Colonic mucosa (tissue), 4 donors: Measurements from ENCODE around the gene CCDC158. TPM values are rescaled to one million over a fixed set of nuclear protein-coding genes. Genes with fewer than 3 reads are reported as not detected.
"Not testable (repeated sequence)": the region's sequence is repeated elsewhere in the genome, so short reads cannot be mapped to it uniquely, and the experiment has no call there.

ENCODE experiments used
- DNase-seq: peaks from one replicate; pipeline ENCODE4 v3.0.0-alpha.2; 2020
- H3K27ac ChIP-seq: fragments of 200-600 bp; one replicate; pipeline ENCODE4 v1.8.0; 2021
- H3K27me3 ChIP-seq: fragments of 200-600 bp; one replicate; pipeline ENCODE4 v1.8.0; 2021
- H3K36me3 ChIP-seq: fragments of 200-600 bp; one replicate; pipeline ENCODE4 v1.8.0; 2021
- H3K4me1 ChIP-seq: fragments of 200-600 bp; one replicate; pipeline ENCODE4 v1.8.0; 2021; ENCODE audit warnings: mild to moderate bottlenecking
- H3K4me3 ChIP-seq: fragments of 200-600 bp; one replicate; pipeline ENCODE4 v1.8.0; 2021
- H3K9ac ChIP-seq, 2 donors: one replicate each; pipeline ENCODE4 v1.7.0; 2013; ENCODE audit warnings: control low read depth in 2 of 2, low read depth in 2 of 2, low read length in 2 of 2
- H3K9me3 ChIP-seq: fragments of 200-600 bp; one replicate; pipeline ENCODE4 v1.8.0; 2021
- CTCF ChIP-seq: fragments of 200-600 bp; IDR thresholded peaks from one replicate; pipeline ENCODE4 v1.8.0; 2022; ENCODE audit warnings: antibody characterized with exemption, mild to moderate bottlenecking
- intact Hi-C: fragments of 100-400 bp; cut with DNase I; formaldehyde crosslinking; loops from one replicate; pipeline ENCODE4 v1.14.1; 2022
- total RNA-seq, 2 donors: library from RNA; stranded (reverse); fragmentation: NEBNext Ultra II Directional in 1 of 2; extraction: Animal tissue kit (Norgen Biotek cat#: 25700) in 1 of 2; gene quantifications; one replicate each; pipeline ENCODE4 v1.2.1, GENCODE V29; 2021
- donor health status: healthy.
- donor health status: DM: no; HTN: no; CAD: no.
- donor health status: DM: no; HTN: no; CAD: no.

Gene CCDC158
- total RNA-seq, 2 donors from 2014 or later: not detected

GRCh38 chr4:76365636-76366035 lies 55.3 kb downstream of the CCDC158 start:
- H3K9me3 ChIP-seq: no peaks in the 10 kb centered on the region
- no peak for TF ChIP-seq CTCF
- DNase-seq: no peak
- H3K4me3 ChIP-seq: no peak overlapping the region
- intact Hi-C loops: no loop called here
- no peak overlapping the region for H3K27ac ChIP-seq
- no peaks in the 10 kb centered on the region for H3K27me3 ChIP-seq
- H3K36me3 ChIP-seq: no peaks in the 10 kb centered on the region
- no peak overlapping the region for H3K9ac ChIP-seq
- no peaks in the 10 kb centered on the region for H3K4me1 ChIP-seq

- no peak overlapping the region for H3K4me3 ChIP-seq
- DNase-seq: no peak
- no peak for TF ChIP-seq CTCF
- no peaks in the 10 kb centered on the region for H3K4me1 ChIP-seq
- intact Hi-C loops: no loop called here
- H3K9me3 ChIP-seq: no peaks in the 10 kb centered on the region
- no peaks in the 10 kb centered on the region for H3K27me3 ChIP-seq
- H3K9ac ChIP-seq: no peak overlapping the region
- no peak overlapping the region for H3K27ac ChIP-seq
- no peaks in the 10 kb centered on the region for H3K36me3 ChIP-seq
These were observed 56.2 kb downstream of the CCDC158 start for GRCh38 chr4:76364763-76365162.

- Histone ChIP-seq H3K9me3 (no peaks in the 10 kb centered on the region), H3K27me3 (no peaks in the 10 kb centered on the region), H3K4me1 (no peaks in the 10 kb centered on the region), H3K27ac (no peak overlapping the region), H3K4me3 (no peak overlapping the region), H3K9ac (no peak overlapping the region), H3K36me3 (no peaks in the 10 kb centered on the region)
- DNase-seq: no peak
- intact Hi-C loops: no loop called here
- no peak for TF ChIP-seq CTCF
These were observed 57.2 kb downstream of the CCDC158 start for GRCh38 chr4:76363556-76364290.

GRCh38 chr4:76361689-76362412 lies 59.1 kb downstream of the CCDC158 start:
- no peak for TF ChIP-seq CTCF
- Histone ChIP-seq H3K4me3 (no peak overlapping the region), H3K27ac (no peak overlapping the region), H3K9me3 (no peaks in the 10 kb centered on the region), H3K27me3 (no peaks in the 10 kb centered on the region), H3K36me3 (no peaks in the 10 kb centered on the region), H3K9ac (no peak overlapping the region), H3K4me1 (no peaks in the 10 kb centered on the region)
- intact Hi-C loops: no loop called here
- no peak for DNase-seq

- DNase-seq, intact Hi-C loops, H3K4me1 ChIP-seq, H3K4me3 ChIP-seq, H3K36me3 ChIP-seq, H3K27me3 ChIP-seq, H3K27ac ChIP-seq, H3K9ac ChIP-seq, H3K9me3 ChIP-seq: not testable (repeated sequence)
These were observed 61.0 kb downstream of the CCDC158 start for GRCh38 chr4:76359881-76360466.

DNA sequence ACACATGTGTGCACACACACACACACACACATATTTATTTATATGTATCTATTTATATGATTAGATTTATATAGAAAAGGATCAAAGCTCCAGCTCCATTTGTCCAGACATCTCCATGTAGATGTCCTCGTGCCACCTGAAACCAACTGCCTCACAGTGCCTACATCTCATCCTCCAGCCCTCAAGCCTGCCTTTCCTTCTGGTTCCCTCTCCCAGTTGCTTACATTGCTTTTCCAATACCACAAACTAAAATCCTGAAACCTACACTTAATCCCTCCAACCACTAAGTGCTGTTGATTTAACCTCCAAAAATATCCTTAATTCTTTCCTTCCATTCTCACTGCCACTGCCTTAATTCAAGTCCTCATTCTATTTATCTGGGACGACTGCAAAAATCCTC lies 63.0 kb downstream of the CCDC158 start:
- intact Hi-C loops: no loop called here
- no peaks in the 10 kb centered on the region for H3K9me3 ChIP-seq
- no peak for TF ChIP-seq CTCF

More for the DNA sequence above, 63.0 kb downstream of the CCDC158 start:
- Histone ChIP-seq H3K27ac (no peak overlapping the region), H3K27me3 (no peaks in the 10 kb centered on the region), H3K4me1 (no peaks in the 10 kb centered on the region), H3K4me3 (no peak overlapping the region), H3K36me3 (no peaks in the 10 kb centered on the region), H3K9ac (no peak overlapping the region)
- no peak for DNase-seq
